HFFc6 (cell line): ENCODE measurements around the gene SH3D19. TPM values are rescaled to one million over a fixed set of nuclear protein-coding genes. Genes with fewer than 3 reads are reported as not detected.
A peak's percentile ranks its signal among the peaks of the same experiment; 100 is the strongest.
"Not testable (repeated sequence)": the region's sequence is repeated elsewhere in the genome, so short reads cannot be mapped to it uniquely, and the experiment has no call there.

Experiments
- DNase-seq: peaks from one replicate; pipeline ENCODE4 v3.0.0-alpha.2; 2018
- H3K27ac Mint-ChIP-seq: 2 replicates; pipeline ENCODE4 v1.8.0; 2020; ENCODE audit warnings: mild to moderate bottlenecking, mixed read lengths
- H3K27me3 Mint-ChIP-seq: 2 replicates; pipeline ENCODE4 v1.8.0; 2021; ENCODE audit warnings: mild to moderate bottlenecking, moderate library complexity, mixed read lengths; ENCODE audit not compliant: insufficient read depth
- H3K36me3 Mint-ChIP-seq: 2 replicates; pipeline ENCODE4 v1.8.0; 2021; ENCODE audit warnings: low read depth, mixed read lengths
- H3K4me1 Mint-ChIP-seq: 2 replicates; pipeline ENCODE4 v1.8.0; 2020; ENCODE audit warnings: low read depth, mixed read lengths
- H3K4me3 Mint-ChIP-seq: 2 replicates; pipeline ENCODE4 v1.8.0; 2020; ENCODE audit warnings: mild to moderate bottlenecking, moderate library complexity, mixed read lengths
- H3K9me3 Mint-ChIP-seq: 2 replicates; pipeline ENCODE4 v1.8.0; 2020; ENCODE audit warnings: mild to moderate bottlenecking, mixed read lengths
- total RNA-seq, 6 experiments: library from RNA; stranded (reverse); fragmentation: NEBNext Ultra II Directional; extraction: Animal tissue kit (Norgen Biotek cat#: 25700); gene quantifications; 2 replicates in 1 of 6; 3 replicates in 5 of 6; pipeline ENCODE4 v1.2.3, GENCODE V29; 2021
- TF ChIP-seq, protein P1 (sequence below): fragments of 200-600 bp; sonication (generic); IDR thresholded peaks from 2 replicates; pipeline ENCODE4 v1.5.0; 2021; ENCODE audit warnings: antibody characterized with exemption, mild to moderate bottlenecking

Gene SH3D19
- total RNA-seq, 6 experiments from 2014 or later, result 40.2 to 52.9 (median 51.0) TPM

DNA sequence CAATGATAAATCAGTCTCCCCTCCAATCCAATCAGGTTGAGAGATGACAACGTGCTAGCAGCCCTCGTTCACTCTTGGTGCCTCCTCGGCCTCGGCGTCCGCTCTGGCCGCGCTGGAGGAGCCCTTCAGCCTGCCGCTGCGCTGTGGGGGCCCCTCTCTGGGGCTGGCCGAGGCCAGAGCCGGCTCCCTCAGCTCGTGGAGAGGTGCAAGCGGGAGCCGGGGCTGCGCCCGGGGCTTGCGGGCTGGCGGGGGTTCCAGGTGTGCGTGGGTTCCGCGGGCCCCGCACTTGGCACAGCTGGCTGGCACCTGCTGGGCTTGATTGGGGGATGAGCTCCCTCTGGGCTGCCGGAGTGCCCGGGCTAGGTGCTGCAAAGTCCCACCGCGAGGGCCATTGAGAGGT, 89.4 kb downstream of the SH3D19 start:
- Mint-ChIP-seq H3K27me3 (peaks cover 3% of the 10 kb centered on the region; the same call in 1 of the 2 replicates), H3K9me3 (peaks cover 4% of the 10 kb centered on the region; the same call in 1 of the 2 replicates), H3K27ac (no peak overlapping the region), H3K4me1 (peaks cover 9% of the 10 kb centered on the region), H3K4me3 (no peak overlapping the region), H3K36me3 (0 out of 2 replicates have a peak, but pooled peaks cover 4% of the 10 kb centered on the region)
- no peak for DNase-seq
- TF ChIP-seq, protein P1, sequence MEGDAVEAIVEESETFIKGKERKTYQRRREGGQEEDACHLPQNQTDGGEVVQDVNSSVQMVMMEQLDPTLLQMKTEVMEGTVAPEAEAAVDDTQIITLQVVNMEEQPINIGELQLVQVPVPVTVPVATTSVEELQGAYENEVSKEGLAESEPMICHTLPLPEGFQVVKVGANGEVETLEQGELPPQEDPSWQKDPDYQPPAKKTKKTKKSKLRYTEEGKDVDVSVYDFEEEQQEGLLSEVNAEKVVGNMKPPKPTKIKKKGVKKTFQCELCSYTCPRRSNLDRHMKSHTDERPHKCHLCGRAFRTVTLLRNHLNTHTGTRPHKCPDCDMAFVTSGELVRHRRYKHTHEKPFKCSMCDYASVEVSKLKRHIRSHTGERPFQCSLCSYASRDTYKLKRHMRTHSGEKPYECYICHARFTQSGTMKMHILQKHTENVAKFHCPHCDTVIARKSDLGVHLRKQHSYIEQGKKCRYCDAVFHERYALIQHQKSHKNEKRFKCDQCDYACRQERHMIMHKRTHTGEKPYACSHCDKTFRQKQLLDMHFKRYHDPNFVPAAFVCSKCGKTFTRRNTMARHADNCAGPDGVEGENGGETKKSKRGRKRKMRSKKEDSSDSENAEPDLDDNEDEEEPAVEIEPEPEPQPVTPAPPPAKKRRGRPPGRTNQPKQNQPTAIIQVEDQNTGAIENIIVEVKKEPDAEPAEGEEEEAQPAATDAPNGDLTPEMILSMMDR, result no peak

GRCh38 chr4:151235373-151235772, 90.0 kb downstream of the SH3D19 start:
- not testable (repeated sequence) for H3K36me3 Mint-ChIP-seq, H3K4me3 Mint-ChIP-seq, H3K27me3 Mint-ChIP-seq, DNase-seq, H3K4me1 Mint-ChIP-seq, H3K27ac Mint-ChIP-seq, H3K9me3 Mint-ChIP-seq

DNA sequence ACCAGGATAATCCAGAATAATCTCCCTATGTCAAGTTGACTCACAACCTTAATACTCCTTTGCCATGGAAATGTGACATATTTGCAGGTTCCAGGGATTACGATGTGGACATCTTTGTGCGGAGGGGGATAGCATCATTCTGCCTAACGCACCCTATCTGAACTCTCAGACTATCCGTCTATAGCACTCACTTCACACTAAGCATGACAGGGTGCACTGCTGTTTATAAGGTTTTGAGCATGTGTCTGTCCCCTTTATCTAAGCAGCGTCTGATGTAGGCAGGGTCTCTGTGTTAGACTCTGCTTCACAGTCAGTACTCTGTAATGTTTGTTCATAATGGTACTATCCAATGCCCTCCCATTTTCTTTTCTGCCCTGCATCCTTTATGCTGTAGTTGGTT, 91.8 kb downstream of the SH3D19 start:
- no peak for DNase-seq

DNA sequence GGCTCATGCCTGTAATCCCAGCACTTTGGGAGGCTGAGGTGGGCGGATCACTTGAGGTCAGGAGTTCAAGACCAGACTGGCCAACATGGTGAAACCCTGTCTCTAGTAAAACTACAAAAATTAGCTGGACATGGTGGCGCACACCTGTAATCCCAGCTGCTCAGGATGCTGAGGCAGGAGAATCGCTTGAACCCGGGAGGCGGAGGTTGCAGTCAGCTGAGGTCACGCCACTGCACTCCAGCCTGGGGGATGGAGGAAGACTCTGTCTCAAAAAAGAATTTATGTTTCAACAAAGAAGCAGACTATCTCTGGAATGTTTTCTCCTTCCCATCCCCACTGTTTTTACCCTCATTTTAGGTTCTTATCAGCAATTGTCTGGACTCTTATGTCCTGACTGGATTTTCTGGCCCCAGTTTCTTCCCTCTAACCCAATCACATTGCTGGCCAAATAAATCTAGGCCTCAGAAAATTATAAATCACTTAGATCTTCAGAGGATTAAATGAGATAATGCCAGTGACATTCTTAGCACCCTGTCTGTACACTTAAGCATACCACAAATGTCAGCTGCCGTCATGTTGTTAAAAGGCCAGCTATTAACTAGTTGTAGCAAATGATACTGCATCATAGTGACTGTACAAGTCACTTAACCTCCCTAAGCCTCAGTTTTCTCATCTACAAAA, 93.3 kb downstream of the SH3D19 start:
- Mint-ChIP-seq H3K9me3 (peaks cover 4% of the 10 kb centered on the region; the same call in 1 of the 2 replicates), H3K36me3 (0 out of 2 replicates have a peak, but pooled peaks cover 9% of the 10 kb centered on the region), H3K27me3 (no peaks in the 10 kb centered on the region), H3K4me3 (no peak overlapping the region), H3K4me1 (peaks cover 19% of the 10 kb centered on the region), H3K27ac (no peak overlapping the region)
- no peak for DNase-seq
- TF ChIP-seq, protein P1, result no peak

More for the DNA sequence above, 91.8 kb downstream of the SH3D19 start:
- no peak overlapping the region for H3K27ac Mint-ChIP-seq
- 0 out of 2 replicates have a peak, but pooled peaks cover 9% of the 10 kb centered on the region for H3K36me3 Mint-ChIP-seq
- H3K9me3 Mint-ChIP-seq, result peaks cover 4% of the 10 kb centered on the region; the same call in 1 of the 2 replicates
- H3K4me1 Mint-ChIP-seq, result peaks cover 8% of the 10 kb centered on the region
- no peak overlapping the region for H3K4me3 Mint-ChIP-seq
- TF ChIP-seq, protein P1, result no peak
- H3K27me3 Mint-ChIP-seq, result no peaks in the 10 kb centered on the region

GRCh38 chr4:151228189-151229119, 97.0 kb downstream of the SH3D19 start:
- H3K9me3 Mint-ChIP-seq, result no peaks in the 10 kb centered on the region
- TF ChIP-seq, protein P1, result no peak
- H3K4me3 Mint-ChIP-seq, result peak overlapping the region; percentile 83
- no peak for DNase-seq
- peaks cover 17% of the 10 kb centered on the region for H3K36me3 Mint-ChIP-seq
- peaks cover 38% of the 10 kb centered on the region for H3K4me1 Mint-ChIP-seq
- H3K27me3 Mint-ChIP-seq, result no peaks in the 10 kb centered on the region
- peak overlapping the region; percentile 95 for H3K27ac Mint-ChIP-seq

GRCh38 chr4:151227731-151228130, 97.7 kb downstream of the SH3D19 start:
- TF ChIP-seq, protein P1, result no peak
- H3K27ac Mint-ChIP-seq, result peak overlapping the region; percentile 95
- H3K4me1 Mint-ChIP-seq, result peaks cover 45% of the 10 kb centered on the region
- H3K36me3 Mint-ChIP-seq, result peaks cover 24% of the 10 kb centered on the region
- no peaks in the 10 kb centered on the region for H3K9me3 Mint-ChIP-seq
- H3K27me3 Mint-ChIP-seq, result no peaks in the 10 kb centered on the region
- DNase-seq, result peak; percentile 75
- H3K4me3 Mint-ChIP-seq, result peak overlapping the region; percentile 83
